Activated gamma-delta T cell (primary cell): Measurements from ENCODE around the gene B4GALT6.

Source experiments
- DNase-seq: peaks from one replicate; lab custom pipeline; 2025; lab: John Stamatoyannopoulos, UW

Gene B4GALT6

DNA sequence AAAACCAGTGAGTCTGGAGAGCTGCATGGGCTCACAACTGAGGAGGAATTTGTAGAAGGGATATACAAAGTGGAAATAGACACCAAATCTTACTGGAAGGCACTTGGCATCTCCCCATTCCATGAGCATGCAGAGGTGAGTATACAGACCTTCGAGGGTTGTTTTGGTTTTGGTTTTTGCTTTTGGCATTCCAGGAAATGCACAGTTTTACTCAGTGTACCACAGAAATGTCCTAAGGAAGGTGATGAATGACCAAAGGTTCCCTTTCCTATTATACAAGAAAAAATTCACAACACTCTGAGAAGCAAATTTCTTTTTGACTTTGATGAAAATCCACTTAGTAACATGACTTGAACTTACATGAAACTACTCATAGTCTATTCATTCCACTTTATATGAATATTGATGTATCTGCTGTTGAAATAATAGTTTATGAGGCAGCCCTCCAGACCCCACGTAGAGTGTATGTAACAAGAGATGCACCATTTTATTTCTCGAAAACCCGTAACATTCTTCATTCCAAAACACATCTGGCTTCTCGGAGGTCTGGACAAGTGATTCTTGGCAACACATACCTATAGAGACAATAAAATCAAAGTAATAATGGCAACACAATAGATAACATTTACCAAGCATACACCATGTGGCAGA is 89.1 kb downstream of the B4GALT6 start:
- no peak for DNase-seq

DNA sequence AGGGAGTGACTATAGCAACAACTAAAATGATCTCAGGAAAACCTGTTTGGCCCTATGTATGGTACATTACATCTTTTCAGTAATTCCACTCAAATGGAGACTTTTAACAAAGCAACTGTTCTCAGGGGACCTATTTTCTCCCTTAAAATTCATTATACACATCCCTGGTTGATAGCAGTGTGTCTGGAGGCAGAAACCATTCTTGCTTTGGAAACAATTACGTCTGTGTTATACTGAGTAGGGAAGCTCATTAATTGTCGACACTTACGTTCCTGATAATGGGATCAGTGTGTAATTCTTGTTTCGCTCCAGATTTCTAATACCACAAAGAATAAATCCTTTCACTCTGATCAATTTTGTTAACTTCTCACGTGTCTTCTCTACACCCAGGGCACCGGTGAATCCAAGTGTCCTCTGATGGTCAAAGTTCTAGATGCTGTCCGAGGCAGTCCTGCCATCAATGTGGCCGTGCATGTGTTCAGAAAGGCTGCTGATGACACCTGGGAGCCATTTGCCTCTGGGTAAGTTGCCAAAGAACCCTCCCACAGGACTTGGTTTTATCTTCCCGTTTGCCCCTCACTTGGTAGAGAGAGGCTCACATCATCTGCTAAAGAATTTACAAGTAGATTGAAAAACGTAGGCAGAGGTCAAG is 91.7 kb downstream of the B4GALT6 start:
- DNase-seq: no peak

DNA sequence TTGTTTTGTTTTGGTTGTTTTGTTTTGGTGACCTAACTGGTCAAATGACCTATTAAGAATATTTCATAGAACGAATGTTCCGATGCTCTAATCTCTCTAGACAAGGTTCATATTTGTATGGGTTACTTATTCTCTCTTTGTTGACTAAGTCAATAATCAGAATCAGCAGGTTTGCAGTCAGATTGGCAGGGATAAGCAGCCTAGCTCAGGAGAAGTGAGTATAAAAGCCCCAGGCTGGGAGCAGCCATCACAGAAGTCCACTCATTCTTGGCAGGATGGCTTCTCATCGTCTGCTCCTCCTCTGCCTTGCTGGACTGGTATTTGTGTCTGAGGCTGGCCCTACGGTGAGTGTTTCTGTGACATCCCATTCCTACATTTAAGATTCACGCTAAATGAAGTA is 92.8 kb downstream of the B4GALT6 start, which contains the start of gene TTR:
TSS of gene TTR (plus strand) at position 250 of the 400 bp plus-strand sequence. CDS start at position 276, 26 bp downstream.
- no peak for DNase-seq

DNA sequence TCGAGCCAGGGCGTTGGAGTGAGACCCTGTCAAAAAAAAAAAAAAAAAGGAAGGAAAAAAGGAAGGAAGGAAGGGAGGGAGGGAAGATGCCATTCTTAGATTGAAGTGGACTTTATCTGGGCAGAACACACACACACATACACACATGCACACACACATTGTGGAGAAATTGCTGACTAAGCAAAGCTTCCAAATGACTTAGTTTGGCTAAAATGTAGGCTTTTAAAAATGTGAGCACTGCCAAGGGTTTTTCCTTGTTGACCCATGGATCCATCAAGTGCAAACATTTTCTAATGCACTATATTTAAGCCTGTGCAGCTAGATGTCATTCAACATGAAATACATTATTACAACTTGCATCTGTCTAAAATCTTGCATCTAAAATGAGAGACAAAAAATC is 93.3 kb downstream of the B4GALT6 start:
- DNase-seq: no peak

DNA sequence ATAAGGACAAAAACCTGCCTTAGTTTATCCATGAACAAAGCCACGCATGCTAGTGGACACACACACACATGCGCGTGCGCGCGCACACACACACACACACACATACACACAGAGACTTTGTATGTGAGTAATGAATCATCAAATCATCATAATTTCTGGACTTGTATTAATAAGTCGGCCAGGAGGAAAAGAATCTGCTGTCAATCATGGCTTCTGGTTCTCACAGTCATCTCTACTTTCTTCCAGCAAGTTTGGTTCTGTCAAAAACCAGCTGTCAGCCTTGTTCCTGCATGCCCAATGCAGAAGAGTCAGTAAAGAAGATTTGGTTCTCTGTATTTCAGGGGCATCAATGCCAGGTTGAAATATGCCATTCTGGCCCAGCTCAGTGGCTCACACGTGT is 93.8 kb downstream of the B4GALT6 start:
- DNase-seq: no peak

DNA sequence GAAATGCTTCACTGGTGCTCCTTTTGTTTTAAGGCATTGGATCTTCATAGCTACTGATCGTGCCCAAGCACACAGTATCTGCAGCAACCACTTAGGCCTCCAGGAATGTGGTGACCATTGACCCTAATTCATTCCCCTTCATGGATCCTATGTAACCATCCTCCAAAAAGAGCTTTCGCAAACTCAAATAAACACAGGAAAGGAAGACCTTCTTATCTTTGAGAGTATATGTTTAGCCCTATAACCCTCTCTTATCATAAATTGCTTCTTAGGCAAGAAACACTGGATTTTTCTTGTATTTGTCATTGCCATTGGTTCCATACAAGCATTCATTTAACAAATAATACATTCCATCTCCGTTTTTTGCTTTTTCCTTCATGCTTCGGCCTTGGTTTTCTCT is 96.9 kb downstream of the B4GALT6 start:
- no peak for DNase-seq

DNA sequence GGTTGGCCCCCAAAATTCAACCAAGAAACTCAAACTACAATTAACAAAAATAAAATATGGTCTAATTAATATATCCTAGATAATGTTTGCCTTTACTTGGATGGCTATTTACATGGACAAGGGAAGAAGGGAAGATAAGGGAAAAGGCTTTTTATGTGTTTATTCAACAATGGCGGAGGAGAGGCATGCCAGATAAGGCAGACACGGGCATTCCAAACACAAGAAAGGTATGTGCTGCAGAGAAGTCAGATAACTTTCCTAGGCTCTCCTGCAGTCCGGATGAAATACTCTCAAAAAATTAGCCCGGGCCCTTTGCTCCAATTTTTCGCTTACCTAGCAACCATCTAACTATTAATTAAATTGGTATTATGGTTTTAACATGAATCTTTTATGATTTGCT is 97.8 kb downstream of the B4GALT6 start:
- DNase-seq: no peak

DNA sequence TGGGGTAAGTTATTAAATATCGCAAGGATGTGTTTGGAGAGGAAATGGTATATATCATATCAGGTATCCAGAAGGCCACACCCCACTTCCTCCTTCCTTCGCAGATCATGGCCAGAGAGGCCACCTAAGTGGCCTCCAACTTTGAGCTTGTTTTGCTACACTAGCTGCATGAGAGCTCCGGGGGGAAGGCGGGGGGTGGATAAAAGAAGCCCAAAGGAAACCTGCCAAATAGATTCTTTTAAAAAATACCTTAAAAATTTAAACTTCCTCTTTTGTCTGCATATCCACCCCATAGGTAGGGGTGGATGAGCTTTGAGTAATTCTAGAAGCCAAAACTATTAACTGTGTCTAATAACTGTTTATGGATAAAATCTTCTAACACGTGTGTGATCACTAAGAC is 98.4 kb downstream of the B4GALT6 start:
- DNase-seq: no peak

DNA sequence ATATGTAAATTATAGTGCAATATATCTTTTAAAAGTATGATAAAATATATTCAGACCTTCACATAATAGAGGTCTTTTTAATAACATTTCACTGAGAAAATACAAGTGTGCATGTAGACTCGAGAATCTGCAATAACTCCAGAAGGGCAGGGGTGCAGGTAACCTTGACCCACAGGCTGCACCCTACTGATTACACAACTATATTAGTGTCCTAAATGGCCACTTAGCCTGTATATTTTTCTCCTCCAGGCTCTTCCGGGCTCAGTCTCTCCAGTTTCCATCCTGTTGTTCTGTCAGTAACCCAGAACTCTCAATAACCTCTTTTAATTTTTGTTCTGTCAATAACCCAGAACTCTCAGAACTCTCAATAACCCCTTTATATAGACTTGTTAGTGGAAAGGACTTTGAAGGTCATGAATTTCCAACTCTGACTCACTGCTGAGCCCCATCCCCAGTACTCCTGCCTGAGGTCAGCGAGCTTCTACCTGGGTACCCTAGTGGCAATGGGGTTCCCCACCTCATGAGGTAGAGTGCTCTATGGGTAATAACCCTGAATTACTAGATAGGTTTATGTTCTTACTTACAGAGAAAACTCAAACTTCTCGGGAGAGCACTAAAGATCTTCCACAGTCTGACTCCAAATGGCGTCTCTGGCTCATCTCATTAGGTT is 101.1 kb downstream of the B4GALT6 start:
- DNase-seq: no peak

DNA sequence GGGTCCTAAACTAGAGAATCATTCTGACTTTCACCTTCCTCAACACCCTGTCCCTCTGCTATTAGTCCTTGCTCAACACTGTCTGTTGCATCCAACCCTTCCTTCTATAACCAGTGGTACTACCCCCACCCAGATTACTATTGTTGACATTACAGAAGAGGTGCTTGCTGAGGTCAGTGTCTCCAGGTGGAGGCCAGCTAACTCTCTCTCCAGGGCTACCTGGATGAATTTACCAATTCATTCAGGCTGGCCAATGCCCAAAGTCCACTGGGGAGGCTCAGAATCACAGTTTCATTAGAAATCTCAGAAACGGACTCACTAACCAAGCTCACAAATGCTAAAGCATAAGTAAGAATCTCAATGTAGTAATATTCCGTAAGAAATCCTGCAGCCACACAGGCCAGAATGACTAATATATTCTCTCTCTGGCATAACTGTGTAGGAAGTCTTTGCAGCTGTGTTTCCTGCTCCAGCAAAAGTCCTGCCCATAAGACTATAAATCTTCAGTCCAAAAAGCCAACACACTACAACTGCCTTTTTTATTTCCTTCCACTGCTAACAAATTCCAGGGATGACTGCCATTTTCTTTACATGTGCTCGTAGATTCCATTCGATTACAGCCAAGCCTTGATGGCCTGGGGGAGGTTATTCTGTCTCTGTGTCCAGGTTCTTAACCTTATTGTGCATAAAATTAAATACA is 102.7 kb downstream of the B4GALT6 start:
- no peak for DNase-seq

DNA sequence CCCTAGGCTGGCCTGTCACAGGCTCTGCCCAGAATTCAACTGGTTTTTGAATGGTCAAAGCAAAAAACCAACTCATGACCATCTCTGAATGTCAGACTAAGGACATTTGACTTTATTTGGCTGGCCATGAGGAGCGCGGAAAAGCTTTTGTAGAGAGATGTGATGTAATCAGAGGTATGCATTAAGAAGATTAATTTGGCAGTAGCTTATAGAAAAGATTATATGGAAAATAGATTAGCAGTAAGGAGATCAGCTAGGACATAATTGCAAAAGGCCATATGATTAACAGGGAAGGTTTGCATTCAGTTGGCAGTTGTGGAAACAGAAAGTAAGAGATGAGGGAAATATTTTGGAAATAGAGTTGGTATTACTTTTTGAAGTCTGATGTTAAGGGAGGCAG is 105.0 kb downstream of the B4GALT6 start:
- no peak for DNase-seq

DNA sequence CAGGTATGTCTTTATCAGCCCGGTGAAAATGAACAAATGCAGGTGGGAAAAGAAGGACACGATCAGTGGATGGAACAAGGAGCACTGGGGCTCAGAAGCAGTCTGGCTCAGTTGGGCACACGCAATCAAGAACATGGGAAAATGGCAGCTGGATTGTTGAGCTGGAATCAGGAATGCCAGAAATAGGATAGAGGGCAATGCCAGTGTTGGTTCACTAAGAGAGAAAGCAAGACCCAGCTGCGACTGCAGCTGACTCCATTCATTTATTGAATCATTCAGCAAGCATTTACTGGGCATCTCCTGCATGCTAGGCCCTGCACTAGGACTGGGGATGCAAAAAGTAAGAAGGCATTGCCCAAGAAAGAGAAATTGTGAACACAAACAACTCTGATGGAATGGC is 106.3 kb downstream of the B4GALT6 start:
- no peak for DNase-seq

DNA sequence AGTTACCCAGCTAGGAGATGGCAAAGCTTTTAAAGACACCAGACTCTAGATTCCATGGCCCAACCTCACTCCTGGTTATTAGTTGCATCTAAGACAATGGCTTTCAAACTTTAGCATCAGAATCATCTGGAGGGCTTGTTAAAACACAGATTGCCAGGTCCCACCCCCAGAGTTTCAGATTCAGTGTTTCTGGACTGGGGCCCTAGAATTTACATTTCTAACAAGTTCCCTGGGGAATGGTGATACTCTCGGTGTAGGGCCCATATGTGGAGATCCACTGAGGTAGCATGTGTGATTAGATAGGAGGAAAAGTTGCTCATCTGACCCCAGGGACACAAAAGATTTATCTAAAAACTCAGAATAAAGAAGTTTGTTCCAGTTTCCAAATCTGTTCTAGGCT is 107.2 kb downstream of the B4GALT6 start:
- no peak for DNase-seq

DNA sequence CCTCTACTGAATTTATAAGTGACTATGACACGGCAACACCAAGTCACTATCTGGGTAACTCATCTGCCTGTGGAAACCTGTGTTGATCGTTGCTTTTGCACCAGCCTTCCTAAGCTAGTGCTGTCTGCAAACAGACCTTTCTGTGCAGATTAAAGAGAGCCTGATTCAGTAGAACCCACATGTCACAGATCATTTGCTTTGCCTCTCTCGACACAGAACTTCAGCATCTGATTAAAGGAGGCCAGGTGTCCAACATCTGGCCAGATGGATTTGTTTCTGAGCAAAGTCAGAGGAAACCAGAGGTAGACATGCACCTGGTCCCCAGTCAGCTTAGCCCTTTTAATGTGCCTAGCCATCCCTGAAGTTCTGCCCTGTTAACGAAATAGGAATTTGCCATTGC is 107.7 kb downstream of the B4GALT6 start:
- DNase-seq: no peak

DNA sequence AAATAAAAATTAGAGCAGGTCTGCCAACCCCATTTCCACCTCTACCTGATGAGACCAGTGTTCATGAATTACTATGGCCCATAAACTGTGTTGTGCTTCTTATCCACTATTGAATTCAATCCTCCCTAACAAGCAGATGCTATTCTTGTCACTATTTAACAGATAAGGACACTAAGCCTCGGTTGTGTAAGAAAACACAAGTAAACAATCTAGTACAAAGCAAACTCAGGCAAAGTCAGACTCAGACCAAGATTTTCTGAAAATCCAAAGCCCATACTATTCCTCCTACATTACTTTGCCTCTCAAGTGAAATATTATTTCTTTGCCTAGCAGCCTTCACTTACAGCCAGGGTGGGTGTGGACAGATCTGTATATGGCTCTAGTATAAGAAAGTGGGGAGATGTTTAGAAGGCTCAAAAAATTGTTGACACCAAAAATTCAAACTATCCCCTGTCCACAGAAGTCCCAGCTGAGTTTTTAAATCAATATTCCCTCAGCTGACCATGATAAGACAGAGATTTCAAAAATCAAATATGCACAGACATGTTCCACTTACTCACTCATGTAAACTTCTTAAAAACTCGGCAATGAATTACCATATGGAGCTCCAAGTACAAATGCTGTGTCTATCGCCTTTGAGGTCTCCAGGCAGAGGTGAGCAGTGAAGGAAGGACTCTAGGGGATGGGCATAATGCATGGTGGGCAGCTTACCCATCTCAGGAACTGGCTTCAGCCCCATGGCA is 108.7 kb downstream of the B4GALT6 start:
- DNase-seq: no peak

DNA sequence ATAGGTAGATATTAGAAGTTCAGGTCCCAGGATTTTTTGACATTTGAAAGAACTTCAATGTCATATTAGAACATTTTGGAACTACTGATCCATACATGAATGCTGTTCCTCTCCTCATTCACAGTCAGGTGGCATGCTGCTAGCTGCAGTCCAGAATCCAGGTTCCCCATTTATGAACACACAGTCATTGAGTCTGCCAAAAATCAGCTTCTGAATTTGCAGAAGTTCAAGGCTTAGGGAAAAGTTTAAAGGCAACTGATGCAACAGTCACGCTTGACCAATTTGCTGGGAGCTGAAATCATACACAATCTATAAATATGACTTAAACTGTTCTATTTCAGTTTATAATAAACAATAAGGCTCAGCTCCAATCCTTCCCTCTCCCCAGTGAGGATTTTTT is 110.0 kb downstream of the B4GALT6 start:
- DNase-seq: no peak
